SK-N-MC (cell line): ENCODE data around the gene CCR4.

Source experiments
- DNase-seq: peaks from one replicate; pipeline ENCODE4 v3.0.0-alpha.2; 2011; ENCODE audit warnings: low read depth, low spot score
- H3K27ac ChIP-seq: fragments of 200-600 bp; sonication (generic); 2 replicates; pipeline ENCODE4 v1.5.1; 2016; ENCODE audit warnings: mixed run types
- H3K36me3 ChIP-seq: fragments of 200-600 bp; sonication (generic); 2 replicates; pipeline ENCODE4 v1.6.1; 2017; ENCODE audit warnings: antibody characterized with exemption, low read length, mixed read lengths; ENCODE audit not compliant: insufficient read depth
- H3K4me3 ChIP-seq: fragments of 200-600 bp; sonication (generic); 2 replicates; pipeline ENCODE4 v1.5.1; 2016
- H3K9ac ChIP-seq: fragments of 200-600 bp; sonication (generic); 2 replicates; pipeline ENCODE4 v1.8.0; 2017; ENCODE audit warnings: mixed run types, mixed read lengths; ENCODE audit not compliant: insufficient read length
- H3K9me3 ChIP-seq: fragments of 200-600 bp; sonication (generic); 2 replicates; pipeline ENCODE4 v1.6.1; 2017; ENCODE audit warnings: low read depth, mild to moderate bottlenecking, antibody characterized with exemption, low read length, moderate library complexity, mixed read lengths
- EZH2 ChIP-seq: fragments of 200-600 bp; sonication (generic); IDR thresholded peaks from one replicate; pipeline ENCODE4 v1.6.1; 2017; ENCODE audit warnings: antibody characterized with exemption
- FOXP2 ChIP-seq: optimal IDR thresholded peaks from 2 replicates; pipeline ENCODE3; 2011; ENCODE audit warnings: mild to moderate bottlenecking, moderate library complexity; ENCODE audit not compliant: insufficient read depth; ENCODE audit errors: extremely low read length, control extremely low read depth
- POLR2AphosphoS5 ChIP-seq: IDR thresholded peaks from 2 replicates; pipeline ENCODE4 v1.6.1; 2012; ENCODE audit warnings: mild to moderate bottlenecking, low read depth, low read length, borderline replicate concordance

The CCR4 gene

GRCh38 chr3:33003308-33003707, 51.9 kb downstream of the CCR4 start:
- no peak for DNase-seq
- TF ChIP-seq FOXP2: no peak
- TF ChIP-seq POLR2AphosphoS5: no peak
- TF ChIP-seq EZH2: no peak
- Histone ChIP-seq H3K36me3 (no peaks in the 10 kb centered on the region), H3K9ac (no peak overlapping the region), H3K4me3 (no peak overlapping the region), H3K9me3 (no peaks in the 10 kb centered on the region), H3K27ac (no peak overlapping the region)

- Histone ChIP-seq H3K36me3 (no peaks in the 10 kb centered on the region), H3K27ac (no peak overlapping the region), H3K9ac (no peak overlapping the region), H3K4me3 (no peak overlapping the region), H3K9me3 (no peaks in the 10 kb centered on the region)
- DNase-seq: no peak
- TF ChIP-seq EZH2: no peak
- no peak for TF ChIP-seq FOXP2
- TF ChIP-seq POLR2AphosphoS5: no peak
These were observed 52.8 kb downstream of the CCR4 start for GRCh38 chr3:33004205-33004604.

- H3K36me3 ChIP-seq: no peaks in the 10 kb centered on the region
- no peak overlapping the region for H3K27ac ChIP-seq
- H3K4me3 ChIP-seq: no peak overlapping the region
- H3K9me3 ChIP-seq: no peaks in the 10 kb centered on the region
- TF ChIP-seq FOXP2 (no peak), EZH2 (no peak), POLR2AphosphoS5 (no peak)
- H3K9ac ChIP-seq: no peak overlapping the region
- DNase-seq: no peak
These were observed 53.5 kb downstream of the CCR4 start for GRCh38 chr3:33004961-33005360.
